GM20000 (cell line): ENCODE data around the gene DST.

ENCODE experiments used
- DNase-seq: peaks from one replicate; pipeline ENCODE4 v3.0.0; 2012; ENCODE audit warnings: low spot score
- TF ChIP-seq, protein P1 (sequence below): IDR thresholded peaks from 2 replicates; pipeline ENCODE4 v1.5.1; 2012; ENCODE audit warnings: mild to moderate bottlenecking, control low read depth; ENCODE audit errors: extremely low read depth, missing control alignments

The DST gene

DNA sequence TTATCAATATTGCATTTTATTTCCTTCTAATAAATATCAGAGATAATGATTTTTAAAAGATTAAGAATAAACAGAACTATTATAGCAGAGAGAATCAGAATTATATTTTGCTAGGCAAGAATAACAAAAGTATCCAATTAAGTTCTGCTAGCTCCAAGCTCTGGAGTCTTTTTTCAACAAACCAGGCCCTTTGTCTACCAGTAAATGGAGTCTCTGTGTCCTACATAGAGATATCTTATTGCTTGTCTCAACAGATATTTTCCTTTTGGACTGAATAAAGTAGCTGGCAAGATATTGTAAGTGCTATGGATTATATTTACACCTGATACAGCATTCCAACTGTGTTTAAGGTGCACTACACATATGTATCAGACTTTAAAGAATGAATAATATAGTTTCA is 107.1 kb downstream of the DST start:
- no peak for DNase-seq
- TF ChIP-seq, protein P1, sequence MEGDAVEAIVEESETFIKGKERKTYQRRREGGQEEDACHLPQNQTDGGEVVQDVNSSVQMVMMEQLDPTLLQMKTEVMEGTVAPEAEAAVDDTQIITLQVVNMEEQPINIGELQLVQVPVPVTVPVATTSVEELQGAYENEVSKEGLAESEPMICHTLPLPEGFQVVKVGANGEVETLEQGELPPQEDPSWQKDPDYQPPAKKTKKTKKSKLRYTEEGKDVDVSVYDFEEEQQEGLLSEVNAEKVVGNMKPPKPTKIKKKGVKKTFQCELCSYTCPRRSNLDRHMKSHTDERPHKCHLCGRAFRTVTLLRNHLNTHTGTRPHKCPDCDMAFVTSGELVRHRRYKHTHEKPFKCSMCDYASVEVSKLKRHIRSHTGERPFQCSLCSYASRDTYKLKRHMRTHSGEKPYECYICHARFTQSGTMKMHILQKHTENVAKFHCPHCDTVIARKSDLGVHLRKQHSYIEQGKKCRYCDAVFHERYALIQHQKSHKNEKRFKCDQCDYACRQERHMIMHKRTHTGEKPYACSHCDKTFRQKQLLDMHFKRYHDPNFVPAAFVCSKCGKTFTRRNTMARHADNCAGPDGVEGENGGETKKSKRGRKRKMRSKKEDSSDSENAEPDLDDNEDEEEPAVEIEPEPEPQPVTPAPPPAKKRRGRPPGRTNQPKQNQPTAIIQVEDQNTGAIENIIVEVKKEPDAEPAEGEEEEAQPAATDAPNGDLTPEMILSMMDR: no peak

GRCh38 chr6:56534680-56535419 is 107.8 kb downstream of the DST start:
- DNase-seq: no peak

GRCh38 chr6:56532766-56533551 is 109.7 kb downstream of the DST start:
- TF ChIP-seq, protein P1: no peak
- DNase-seq: no peak

More at GRCh38 chr6:56534680-56535419, 107.8 kb downstream of the DST start:
- TF ChIP-seq, protein P1: no peak

DNA sequence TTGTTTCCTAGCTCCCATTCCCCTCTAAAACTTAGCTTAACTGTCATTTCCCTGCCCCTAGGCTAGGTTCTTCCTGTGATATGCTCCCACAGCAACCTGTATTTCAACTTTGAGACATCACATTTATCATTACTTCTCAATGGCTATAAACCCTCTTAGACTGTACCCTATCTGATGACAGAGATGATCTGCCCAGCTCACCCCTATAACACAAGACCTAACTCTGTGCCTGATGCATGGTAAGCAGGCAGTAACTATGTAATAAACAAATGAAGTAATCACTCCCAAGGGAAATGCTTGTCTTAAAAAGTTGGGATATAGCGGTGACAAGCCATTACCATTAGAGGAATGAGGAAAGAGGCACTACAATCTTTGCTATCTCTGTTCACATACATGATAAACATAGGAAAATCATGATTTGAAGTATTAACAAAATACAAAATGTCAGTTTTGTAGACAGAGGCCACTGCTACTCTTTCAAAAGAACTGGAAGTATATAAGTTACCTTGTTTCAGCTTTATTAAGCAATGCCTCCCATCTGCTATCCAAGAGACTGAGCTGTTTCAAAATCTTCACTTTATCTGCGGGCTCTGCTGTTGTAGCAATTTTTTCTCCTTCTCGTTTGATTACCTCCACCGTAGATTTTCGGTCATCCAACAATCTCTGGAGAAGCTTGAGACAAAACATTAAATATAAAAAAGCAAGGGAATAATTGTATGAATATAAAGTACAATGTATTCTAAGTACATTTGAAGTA is 110.7 kb downstream of the DST start:
- DNase-seq: no peak
- TF ChIP-seq, protein P1: no peak

- DNase-seq: no peak
- TF ChIP-seq, protein P1: no peak
These were observed 113.0 kb downstream of the DST start for GRCh38 chr6:56529594-56530191.

- TF ChIP-seq, protein P1: no peak
- no peak for DNase-seq
These were observed 114.3 kb downstream of the DST start for GRCh38 chr6:56528412-56528841.
